ENCODE data around the gene SMARCA2.

The SMARCA2 gene

DNA sequence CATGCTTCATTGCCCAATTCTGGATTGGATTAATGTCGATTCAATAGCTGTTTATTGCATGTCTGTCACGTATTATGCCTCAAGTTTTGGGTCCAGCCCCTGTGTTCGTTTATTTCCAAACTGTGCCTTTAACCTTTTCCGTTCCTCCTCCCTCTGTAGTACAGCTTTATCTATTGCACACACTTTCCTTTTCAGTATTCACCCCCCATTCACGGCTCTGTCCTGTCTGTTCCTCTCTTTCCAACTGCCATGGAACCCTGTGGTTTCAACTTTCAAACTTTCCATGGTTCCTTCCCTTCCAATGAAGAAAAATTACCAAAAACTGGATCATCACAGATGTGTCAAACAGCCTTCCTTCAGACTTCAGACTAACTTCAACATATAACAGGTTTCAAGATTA, 17.1 kb downstream of the SMARCA2 start:
- Histone ChIP-seq H3F3A (ENCODE audit: low read depth) (no peaks in the 10 kb centered on the region), H3K9me2 (replicated peaks; ENCODE audit: low read depth, low read length) (no peaks in the 10 kb centered on the region), H3K4me2 (ENCODE audit: low read depth, low read length, poor library complexity, severe bottlenecking) (no peak overlapping the region), H3K4me3 (ENCODE audit: low read length, poor library complexity, severe bottlenecking) (no peak overlapping the region), H3K36me3 (ENCODE audit: insufficient read depth, low read length) (peaks cover 60% of the 10 kb centered on the region), H3K4me1 (ENCODE audit: insufficient read depth, low read length, poor library complexity, severe bottlenecking) (peaks cover 13% of the 10 kb centered on the region), H4K20me1 (ENCODE audit: insufficient read depth, low read length, poor library complexity, severe bottlenecking) (peaks cover 26% of the 10 kb centered on the region), H3K9me3 (ENCODE audit: insufficient read depth, low read depth, low read length) (no peaks in the 10 kb centered on the region), H3K9ac (ENCODE audit: low read depth, low read length, poor library complexity, severe bottlenecking) (no peak overlapping the region), H3K27me3 (ENCODE audit: insufficient read depth, low read length, poor library complexity, severe bottlenecking) (no peaks in the 10 kb centered on the region), H3K79me2 (ENCODE audit: insufficient read depth, low read length) (peaks cover 54% of the 10 kb centered on the region), H2AFZ (ENCODE audit: low read length) (no peak overlapping the region)
- TF ChIP-seq CTCF (conservative IDR thresholded peaks at IDR 0.05; ENCODE audit: low read length) = no peak
- TF ChIP-seq EZH2phosphoT487 (IDR thresholded peaks at IDR 0.05; ENCODE audit: borderline replicate concordance) = no peak

DNA sequence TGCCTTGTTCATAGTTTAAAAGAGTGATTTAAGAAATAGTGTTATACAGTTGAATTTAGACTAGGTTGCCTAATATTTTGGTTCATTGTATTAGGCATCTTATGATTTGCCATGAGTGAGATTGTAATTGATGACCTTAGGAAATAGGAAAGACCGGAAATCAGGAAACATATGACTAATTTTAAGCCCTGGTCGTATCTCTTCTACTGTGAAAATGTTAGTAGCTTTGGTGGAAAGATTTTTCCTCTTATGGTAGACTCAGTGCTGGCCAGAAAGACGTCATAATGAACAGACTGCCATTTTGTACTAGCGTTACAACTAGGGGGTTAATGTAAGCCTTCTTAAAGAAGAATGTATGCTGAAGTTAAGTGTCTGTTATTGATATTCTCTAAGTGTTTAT, 21.7 kb downstream of the SMARCA2 start:
- Histone ChIP-seq H3K79me2 (ENCODE audit: insufficient read depth, low read length) (peaks cover 14% of the 10 kb centered on the region), H3K27me3 (ENCODE audit: insufficient read depth, low read length, poor library complexity, severe bottlenecking) (no peaks in the 10 kb centered on the region), H3F3A (ENCODE audit: low read depth) (no peaks in the 10 kb centered on the region), H3K9me3 (ENCODE audit: insufficient read depth, low read depth, low read length) (no peaks in the 10 kb centered on the region), H3K4me1 (ENCODE audit: insufficient read depth, low read length, poor library complexity, severe bottlenecking) (no peaks in the 10 kb centered on the region), H3K4me2 (ENCODE audit: low read depth, low read length, poor library complexity, severe bottlenecking) (no peak overlapping the region), H3K4me3 (ENCODE audit: low read length, poor library complexity, severe bottlenecking) (no peak overlapping the region), H3K36me3 (ENCODE audit: insufficient read depth, low read length) (peaks cover 86% of the 10 kb centered on the region), H3K9me2 (replicated peaks; ENCODE audit: low read depth, low read length) (no peaks in the 10 kb centered on the region), H3K9ac (ENCODE audit: low read depth, low read length, poor library complexity, severe bottlenecking) (no peak overlapping the region), H2AFZ (ENCODE audit: low read length) (no peak overlapping the region), H4K20me1 (ENCODE audit: insufficient read depth, low read length, poor library complexity, severe bottlenecking) (peaks cover 11% of the 10 kb centered on the region)
- TF ChIP-seq EZH2phosphoT487 (IDR thresholded peaks at IDR 0.05; ENCODE audit: borderline replicate concordance) (no peak), CTCF (conservative IDR thresholded peaks at IDR 0.05; ENCODE audit: low read length) (no peak)

DNA sequence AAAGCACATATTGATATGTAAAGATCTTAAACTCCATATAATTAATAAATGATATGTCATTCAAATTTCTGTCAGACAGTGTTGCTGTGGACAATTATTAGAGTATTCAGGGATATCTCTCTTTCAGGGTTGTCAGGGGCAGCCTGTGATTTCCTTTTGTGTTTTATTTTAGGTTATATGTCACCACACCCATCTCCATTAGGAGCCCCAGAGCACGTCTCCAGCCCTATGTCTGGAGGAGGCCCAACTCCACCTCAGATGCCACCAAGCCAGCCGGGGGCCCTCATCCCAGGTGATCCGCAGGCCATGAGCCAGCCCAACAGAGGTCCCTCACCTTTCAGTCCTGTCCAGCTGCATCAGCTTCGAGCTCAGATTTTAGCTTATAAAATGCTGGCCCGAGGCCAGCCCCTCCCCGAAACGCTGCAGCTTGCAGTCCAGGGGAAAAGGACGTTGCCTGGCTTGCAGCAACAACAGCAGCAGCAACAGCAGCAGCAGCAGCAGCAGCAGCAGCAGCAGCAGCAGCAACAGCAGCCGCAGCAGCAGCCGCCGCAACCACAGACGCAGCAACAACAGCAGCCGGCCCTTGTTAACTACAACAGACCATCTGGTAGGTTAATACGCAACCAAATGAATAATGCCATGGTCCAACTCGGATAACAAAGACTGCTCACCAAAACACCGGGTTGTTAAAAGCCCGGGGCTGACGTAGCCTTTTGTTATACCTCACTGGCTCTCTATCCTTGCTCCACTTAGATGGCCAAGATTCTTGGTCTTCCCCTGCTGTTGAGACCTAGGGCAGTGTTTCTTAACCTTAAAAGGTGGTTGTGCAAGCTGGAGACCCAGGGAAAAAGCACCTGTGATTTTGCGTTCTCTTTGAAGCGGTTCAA, 24.4 kb downstream of the SMARCA2 start:
- H3K9me2 ChIP-seq (replicated peaks; ENCODE audit: low read depth, low read length) = no peaks in the 10 kb centered on the region
- no peak overlapping the region for H3K9ac ChIP-seq (ENCODE audit: low read depth, low read length, poor library complexity, severe bottlenecking)
- H3K4me2 ChIP-seq (ENCODE audit: low read depth, low read length, poor library complexity, severe bottlenecking) = no peak overlapping the region
- no peak overlapping the region for H2AFZ ChIP-seq (ENCODE audit: low read length)
- peaks cover 10% of the 10 kb centered on the region for H4K20me1 ChIP-seq (ENCODE audit: insufficient read depth, low read length, poor library complexity, severe bottlenecking)
- H3K4me3 ChIP-seq (ENCODE audit: low read length, poor library complexity, severe bottlenecking) = no peak overlapping the region
- H3K27me3 ChIP-seq (ENCODE audit: insufficient read depth, low read length, poor library complexity, severe bottlenecking) = no peaks in the 10 kb centered on the region
- no peak for TF ChIP-seq CTCF (conservative IDR thresholded peaks at IDR 0.05; ENCODE audit: low read length)
- no peak for TF ChIP-seq EZH2phosphoT487 (IDR thresholded peaks at IDR 0.05; ENCODE audit: borderline replicate concordance)
- H3K79me2 ChIP-seq (ENCODE audit: insufficient read depth, low read length) = peaks cover 8% of the 10 kb centered on the region; the same call in 1 of the 2 replicates
- H3F3A ChIP-seq (ENCODE audit: low read depth) = no peaks in the 10 kb centered on the region
- H3K9me3 ChIP-seq (ENCODE audit: insufficient read depth, low read depth, low read length) = no peaks in the 10 kb centered on the region
- H3K4me1 ChIP-seq (ENCODE audit: insufficient read depth, low read length, poor library complexity, severe bottlenecking) = peaks cover 9% of the 10 kb centered on the region
- H3K36me3 ChIP-seq (ENCODE audit: insufficient read depth, low read length) = peaks cover 85% of the 10 kb centered on the region
